Measurements from ENCODE around the gene GPR139. TPM values are rescaled to one million over a fixed set of nuclear protein-coding genes. Genes with fewer than 3 reads are reported as not detected.

Gene GPR139
- total RNA-seq, 1 donor from 2014 or later, result not detected

DNA sequence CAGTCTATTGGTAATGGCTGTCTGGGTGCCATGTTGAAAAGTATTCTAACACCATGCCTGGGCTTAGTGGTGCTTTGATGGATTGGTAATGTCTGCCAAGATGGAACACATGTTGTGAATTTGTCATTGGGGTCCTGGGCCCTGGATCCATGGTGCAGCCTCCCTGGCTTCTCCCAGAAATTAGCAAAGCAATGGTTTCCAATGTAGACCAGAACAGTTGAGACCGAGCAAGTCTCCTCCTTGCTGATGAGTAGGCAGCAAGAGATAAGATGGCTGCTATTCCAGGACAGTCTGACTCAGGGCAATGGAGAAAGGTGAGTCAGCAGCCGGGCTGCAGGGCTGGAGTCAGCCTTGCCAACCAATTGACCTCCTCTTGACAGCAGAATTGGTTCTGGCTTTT, 30.8 kb downstream of the GPR139 start:
- Histone ChIP-seq H3K4me3 (no peak overlapping the region), H3K27ac (no peak overlapping the region), H3K9me3 (no peaks in the 10 kb centered on the region), H3K36me3 (no peaks in the 10 kb centered on the region), H3K4me1 (no peaks in the 10 kb centered on the region), H3K27me3 (ENCODE audit: low read depth) (no peaks in the 10 kb centered on the region)
- intact Hi-C loops (cut with DNase I), result no loop called here
- no peak for DNase-seq
- ATAC-seq, result no peak
- TF ChIP-seq, protein P1, sequence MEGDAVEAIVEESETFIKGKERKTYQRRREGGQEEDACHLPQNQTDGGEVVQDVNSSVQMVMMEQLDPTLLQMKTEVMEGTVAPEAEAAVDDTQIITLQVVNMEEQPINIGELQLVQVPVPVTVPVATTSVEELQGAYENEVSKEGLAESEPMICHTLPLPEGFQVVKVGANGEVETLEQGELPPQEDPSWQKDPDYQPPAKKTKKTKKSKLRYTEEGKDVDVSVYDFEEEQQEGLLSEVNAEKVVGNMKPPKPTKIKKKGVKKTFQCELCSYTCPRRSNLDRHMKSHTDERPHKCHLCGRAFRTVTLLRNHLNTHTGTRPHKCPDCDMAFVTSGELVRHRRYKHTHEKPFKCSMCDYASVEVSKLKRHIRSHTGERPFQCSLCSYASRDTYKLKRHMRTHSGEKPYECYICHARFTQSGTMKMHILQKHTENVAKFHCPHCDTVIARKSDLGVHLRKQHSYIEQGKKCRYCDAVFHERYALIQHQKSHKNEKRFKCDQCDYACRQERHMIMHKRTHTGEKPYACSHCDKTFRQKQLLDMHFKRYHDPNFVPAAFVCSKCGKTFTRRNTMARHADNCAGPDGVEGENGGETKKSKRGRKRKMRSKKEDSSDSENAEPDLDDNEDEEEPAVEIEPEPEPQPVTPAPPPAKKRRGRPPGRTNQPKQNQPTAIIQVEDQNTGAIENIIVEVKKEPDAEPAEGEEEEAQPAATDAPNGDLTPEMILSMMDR (IDR thresholded peaks at IDR 0.05), result no peak

DNA sequence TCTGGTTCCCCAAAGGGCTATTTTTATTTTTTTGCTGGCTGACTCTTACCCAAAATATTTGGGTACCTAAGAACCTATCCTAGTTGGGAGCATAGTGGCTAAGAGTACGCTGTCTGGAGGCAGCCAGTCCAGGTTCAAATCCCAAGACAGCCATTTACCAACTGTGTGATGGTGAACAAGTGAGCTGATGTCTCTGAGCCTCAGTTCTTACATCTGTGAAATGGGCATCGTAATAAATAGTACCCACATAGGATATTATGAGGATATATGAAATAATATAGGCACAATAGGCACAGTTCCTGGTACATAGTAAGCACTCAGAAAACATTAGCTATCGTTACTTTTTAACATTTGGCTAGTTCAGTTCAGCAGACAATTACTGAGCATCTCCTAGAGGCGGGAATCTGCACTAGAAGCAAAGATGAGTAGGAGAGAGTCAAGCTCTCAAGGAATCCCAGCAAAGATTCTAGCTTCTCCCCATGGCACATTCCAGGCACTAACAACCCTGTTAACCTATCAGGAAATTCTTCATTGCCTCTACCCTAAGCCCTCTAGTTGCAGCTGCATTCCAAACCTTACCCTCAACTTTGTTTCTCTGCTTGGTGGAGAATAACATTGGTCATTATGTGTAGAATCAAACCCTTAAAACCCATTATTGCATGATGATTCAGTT, 31.6 kb downstream of the GPR139 start:
- no peaks in the 10 kb centered on the region for H3K27me3 ChIP-seq (ENCODE audit: low read depth)
- no peaks in the 10 kb centered on the region for H3K4me1 ChIP-seq
- no peaks in the 10 kb centered on the region for H3K9me3 ChIP-seq
- H3K27ac ChIP-seq, result no peak overlapping the region
- intact Hi-C loops (cut with DNase I), result no loop called here
- no peaks in the 10 kb centered on the region for H3K36me3 ChIP-seq
- DNase-seq (no peak), ATAC-seq (no peak)
- TF ChIP-seq, protein P1 (IDR thresholded peaks at IDR 0.05), result no peak
- no peak overlapping the region for H3K4me3 ChIP-seq

DNA sequence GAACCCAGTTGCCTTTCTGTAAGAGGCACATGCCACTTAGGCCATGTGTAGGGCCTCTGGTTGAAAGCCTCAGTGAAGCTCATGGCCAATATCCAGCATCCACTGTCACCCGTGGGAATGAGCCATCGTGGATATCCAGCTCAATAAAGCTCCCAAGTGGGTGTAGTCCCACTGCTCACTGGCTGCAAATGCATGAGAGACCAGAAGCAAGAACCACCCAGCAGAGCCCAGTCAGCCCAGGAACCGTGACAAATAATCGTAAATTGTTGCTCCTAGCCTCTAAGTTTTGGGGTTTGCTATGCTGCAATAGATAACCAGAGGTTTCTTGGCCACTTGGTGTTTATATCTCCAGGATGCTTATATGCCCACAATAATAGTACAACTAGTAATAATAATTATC, 33.7 kb downstream of the GPR139 start:
- Histone ChIP-seq H3K27ac (no peak overlapping the region), H3K4me1 (no peaks in the 10 kb centered on the region), H3K36me3 (no peaks in the 10 kb centered on the region), H3K27me3 (ENCODE audit: low read depth) (no peaks in the 10 kb centered on the region), H3K4me3 (no peak overlapping the region), H3K9me3 (no peaks in the 10 kb centered on the region)
- ATAC-seq (no peak), DNase-seq (no peak)
- intact Hi-C loops (cut with DNase I), result no loop called here
- TF ChIP-seq, protein P1 (IDR thresholded peaks at IDR 0.05), result no peak

DNA sequence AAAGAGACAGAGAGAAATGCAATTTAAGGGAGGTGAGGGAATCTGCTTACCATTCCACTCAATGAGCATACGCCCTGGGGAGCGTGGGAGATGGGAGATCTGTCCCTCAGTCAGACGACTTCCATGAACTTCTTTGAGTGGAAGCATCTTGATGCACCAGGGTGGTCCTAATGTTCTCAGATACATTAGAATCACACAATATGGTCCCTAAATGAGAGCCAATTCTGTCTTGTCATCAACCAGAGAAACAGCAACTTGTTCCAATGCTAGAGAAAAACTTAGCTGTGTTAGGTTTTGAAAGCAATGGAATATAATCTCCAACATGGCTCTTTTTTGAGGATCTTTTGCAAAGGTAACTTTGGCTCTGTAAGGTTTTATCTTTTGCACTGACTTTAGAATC, 44.1 kb downstream of the GPR139 start:
- H3K4me3 ChIP-seq, result no peak overlapping the region

DNA sequence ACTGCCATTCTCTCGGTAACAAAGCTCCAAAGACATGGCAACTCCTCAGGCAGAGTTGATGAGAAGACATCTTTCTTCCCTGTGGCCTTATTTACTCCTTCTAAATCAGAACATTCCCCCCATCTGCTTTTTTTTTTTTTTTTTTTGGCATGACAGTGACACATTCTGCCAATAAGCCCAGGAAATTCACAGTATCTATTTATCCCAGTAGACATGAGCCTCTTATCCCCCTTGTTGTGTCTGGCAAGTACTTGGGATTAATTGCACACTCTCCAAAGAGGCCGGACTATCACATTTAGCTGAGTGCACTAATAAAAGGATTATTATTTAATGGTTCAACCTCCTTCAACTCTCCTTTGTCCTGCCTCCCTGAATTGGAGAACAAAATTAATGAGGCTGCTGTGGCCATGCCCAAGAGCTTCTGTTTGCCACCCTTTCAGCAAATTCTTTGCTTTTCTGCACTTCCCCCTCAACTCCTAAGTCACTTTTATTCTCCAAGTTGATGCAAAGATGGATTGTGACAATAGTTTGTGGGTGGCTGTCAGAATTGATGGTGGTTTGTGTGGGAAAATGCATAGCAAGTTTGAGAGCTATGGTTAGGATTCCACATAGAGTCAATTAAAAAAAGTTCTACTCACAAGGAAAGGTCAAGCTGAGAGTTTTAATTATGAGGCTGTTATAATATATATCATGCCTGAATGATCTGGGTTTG, 47.2 kb downstream of the GPR139 start:
- TF ChIP-seq, protein P1 (IDR thresholded peaks at IDR 0.05), result no peak
- DNase-seq (no peak), ATAC-seq (no peak)
- no peaks in the 10 kb centered on the region for H3K27me3 ChIP-seq (ENCODE audit: low read depth)
- H3K36me3 ChIP-seq, result no peaks in the 10 kb centered on the region
- H3K4me1 ChIP-seq, result no peaks in the 10 kb centered on the region
- no peak overlapping the region for H3K27ac ChIP-seq
- no peaks in the 10 kb centered on the region for H3K9me3 ChIP-seq
- intact Hi-C loops (cut with DNase I), result no loop called here
- no peak overlapping the region for H3K4me3 ChIP-seq

More for the DNA sequence above, 44.1 kb downstream of the GPR139 start:
- no peaks in the 10 kb centered on the region for H3K9me3 ChIP-seq
- no peaks in the 10 kb centered on the region for H3K27me3 ChIP-seq (ENCODE audit: low read depth)
- intact Hi-C loops (cut with DNase I), result no loop called here
- no peaks in the 10 kb centered on the region for H3K36me3 ChIP-seq
- H3K27ac ChIP-seq, result no peak overlapping the region
- TF ChIP-seq, protein P1 (IDR thresholded peaks at IDR 0.05), result no peak
- ATAC-seq, result no peak
- no peak for DNase-seq
- H3K4me1 ChIP-seq, result no peaks in the 10 kb centered on the region
